Airway epithelial cell (primary cell): Measurements from ENCODE around the gene UNK. TPM values are rescaled to one million over a fixed set of nuclear protein-coding genes. Genes with fewer than 3 reads are reported as not detected.

Experiments used
- total RNA-seq: library from RNA; depleted of rRNA; stranded (reverse); fragments of >200 nt; gene quantifications from 2 replicates; pipeline ENCODE4 v1.2.3, GENCODE V29; 2015

The UNK gene, protein sequence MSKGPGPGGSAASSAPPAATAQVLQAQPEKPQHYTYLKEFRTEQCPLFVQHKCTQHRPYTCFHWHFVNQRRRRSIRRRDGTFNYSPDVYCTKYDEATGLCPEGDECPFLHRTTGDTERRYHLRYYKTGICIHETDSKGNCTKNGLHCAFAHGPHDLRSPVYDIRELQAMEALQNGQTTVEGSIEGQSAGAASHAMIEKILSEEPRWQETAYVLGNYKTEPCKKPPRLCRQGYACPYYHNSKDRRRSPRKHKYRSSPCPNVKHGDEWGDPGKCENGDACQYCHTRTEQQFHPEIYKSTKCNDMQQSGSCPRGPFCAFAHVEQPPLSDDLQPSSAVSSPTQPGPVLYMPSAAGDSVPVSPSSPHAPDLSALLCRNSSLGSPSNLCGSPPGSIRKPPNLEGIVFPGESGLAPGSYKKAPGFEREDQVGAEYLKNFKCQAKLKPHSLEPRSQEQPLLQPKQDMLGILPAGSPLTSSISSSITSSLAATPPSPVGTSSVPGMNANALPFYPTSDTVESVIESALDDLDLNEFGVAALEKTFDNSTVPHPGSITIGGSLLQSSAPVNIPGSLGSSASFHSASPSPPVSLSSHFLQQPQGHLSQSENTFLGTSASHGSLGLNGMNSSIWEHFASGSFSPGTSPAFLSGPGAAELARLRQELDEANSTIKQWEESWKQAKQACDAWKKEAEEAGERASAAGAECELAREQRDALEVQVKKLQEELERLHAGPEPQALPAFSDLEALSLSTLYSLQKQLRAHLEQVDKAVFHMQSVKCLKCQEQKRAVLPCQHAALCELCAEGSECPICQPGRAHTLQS
- total RNA-seq, result 12.8 and 21.7 TPM in 2 replicates

DNA sequence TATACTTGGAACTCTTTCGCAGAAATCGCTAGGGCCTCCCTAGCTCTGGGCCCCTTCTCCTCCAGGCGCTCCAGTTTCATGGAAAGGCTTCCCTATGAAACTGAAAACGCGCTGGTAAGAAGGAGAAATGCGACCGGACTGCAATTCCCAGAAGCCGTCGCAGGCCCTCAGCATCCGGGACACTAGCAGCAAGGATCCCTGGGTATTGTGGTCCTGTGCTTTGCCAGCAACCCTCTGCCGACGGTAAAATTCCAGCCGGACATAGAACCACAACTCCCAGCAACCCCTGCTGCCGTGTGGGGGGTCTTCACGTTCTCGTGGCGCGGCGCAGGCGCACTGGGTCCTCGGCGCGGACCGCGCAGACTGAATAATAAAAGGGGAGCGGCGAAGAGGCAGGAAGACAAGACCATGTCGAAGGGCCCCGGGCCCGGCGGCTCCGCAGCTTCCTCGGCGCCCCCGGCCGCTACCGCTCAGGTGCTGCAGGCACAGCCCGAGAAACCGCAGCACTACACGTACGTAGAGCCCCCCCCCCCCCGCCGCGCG lies at the start of gene UNK:
Gene UNK (plus strand): TSS at position 334 of the 543 bp plus-strand sequence. CDS start 75 bp downstream, at position 409.

DNA sequence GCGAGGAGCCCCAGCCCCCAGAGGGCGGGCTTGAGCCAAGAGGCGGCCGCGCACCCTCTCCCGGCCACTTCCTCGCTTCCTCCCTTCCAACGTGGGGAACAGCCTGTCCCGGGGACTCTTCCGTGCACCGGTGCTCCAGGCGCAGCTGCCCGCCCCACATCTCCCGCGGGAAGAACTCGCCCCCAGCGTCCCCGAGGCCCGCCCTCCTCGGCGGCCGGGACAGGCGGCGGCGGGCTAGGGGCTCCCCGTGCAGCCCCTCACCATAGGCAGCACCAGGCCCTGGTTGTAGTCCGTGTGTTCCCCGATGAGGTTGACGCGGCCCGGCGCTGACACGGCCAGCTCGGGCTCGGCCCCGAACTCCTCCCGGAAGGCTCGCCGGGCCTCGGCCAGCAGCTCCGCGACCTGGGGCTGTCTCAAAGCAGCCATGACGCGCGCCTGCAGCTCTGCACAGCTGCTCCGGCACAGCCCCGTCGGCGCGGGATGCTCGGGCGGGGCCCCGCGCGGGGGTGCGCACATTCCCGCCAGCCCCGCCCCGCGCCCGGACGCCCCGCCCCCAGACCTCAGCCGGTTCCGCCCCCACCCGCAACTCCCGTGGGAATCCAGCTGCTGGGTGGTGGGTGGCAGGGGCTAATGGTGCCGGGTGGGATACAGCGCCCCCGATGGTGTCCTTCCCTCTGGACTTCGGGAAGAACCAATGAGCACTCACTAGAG lies 19.7 kb upstream of the UNK start, which contains the start of gene GALK1:
Gene GALK1 (minus strand): TSS at position 482 of the 711 bp plus-strand sequence. CDS start 56 bp downstream, at position 426.

DNA sequence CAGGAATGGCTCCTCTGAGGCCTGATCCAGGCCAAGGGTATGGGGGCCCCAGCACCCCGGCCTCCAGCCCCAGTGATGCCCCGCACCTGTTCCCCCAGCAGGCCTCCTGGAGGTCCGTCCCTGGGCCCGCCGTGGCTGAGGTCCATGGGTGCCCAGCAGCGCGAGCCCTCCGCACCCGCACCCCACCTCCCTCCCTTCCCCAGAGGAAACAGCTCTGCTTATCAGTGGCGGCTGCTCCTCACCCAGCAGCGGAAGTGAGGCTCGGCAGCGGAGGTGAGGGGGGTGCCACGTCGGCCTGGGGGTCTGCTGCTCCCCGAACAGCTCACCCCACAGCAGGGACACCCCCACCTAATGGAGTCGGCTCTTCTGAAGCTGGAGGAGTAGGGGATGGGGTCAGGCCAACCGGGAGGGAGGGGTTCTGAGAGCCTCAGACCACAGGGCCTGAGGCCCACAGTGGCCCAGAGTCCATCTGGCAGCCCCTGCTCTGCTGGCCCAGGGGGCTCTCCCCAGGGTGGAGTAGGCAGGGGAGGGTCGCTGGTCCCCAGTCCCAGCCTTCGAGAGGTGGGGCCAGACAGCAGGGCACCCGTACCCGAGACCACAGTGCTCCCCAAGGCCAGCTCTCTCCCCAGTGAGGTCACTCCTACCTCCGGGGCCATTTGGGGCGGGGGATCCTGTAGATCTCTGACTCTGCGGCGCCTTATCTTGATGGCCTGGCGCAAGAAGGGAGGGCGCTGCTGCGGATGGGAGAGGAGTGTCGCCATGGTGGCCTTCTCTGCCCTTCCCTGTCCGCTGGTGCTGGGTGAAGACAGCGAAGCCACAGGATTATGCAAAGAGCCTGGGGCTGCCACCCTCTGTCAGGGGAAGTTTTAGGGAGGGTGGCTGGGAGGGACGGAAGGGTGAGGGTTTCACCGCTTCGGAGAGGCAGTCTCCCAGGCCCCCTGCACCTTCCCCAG lies 59.2 kb downstream of the UNK start, which contains the start of gene UNC13D:
Gene UNC13D (minus strand): TSS at position 828 of the 953 bp plus-strand sequence. CDS start 67 bp downstream, at position 761.

DNA sequence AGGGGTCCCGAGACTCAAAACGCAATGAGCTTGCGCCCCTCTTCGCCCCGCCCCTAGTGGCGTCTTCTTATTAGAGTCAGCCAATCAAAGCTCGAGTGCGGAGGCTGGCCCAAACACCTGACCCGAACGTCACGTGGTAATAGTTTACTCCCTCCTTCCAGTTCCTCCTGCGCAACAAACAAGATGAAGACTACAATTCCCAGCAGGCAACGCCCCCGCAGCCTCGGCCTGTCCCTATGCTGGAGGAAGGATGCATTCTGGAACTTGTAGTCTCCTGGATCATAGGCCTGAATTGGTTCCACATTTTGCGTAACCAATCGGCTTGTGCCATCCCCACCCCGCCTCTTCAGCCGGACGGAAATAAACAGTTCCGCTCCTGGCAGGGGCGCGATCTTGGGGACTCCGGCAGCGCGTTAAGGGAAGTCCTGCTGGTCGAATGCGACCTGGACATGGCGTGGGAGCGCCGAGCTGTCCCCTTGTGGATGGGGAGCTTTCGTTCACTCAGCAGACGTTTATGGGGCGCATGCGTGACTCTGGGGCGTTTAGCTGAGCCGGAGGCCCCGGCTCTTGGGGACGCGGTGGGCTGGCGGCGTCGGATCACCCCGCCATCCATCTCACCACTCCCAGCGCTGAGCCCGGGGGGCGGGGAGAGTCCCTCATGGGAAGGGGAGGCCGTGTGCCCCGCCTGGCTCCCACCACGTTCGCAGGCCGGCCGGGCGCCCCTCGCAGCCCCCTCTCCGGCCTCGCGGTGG lies 70.9 kb downstream of the UNK start, which contains the start of gene WBP2:
Gene WBP2 (minus strand): TSS at position 26 of the 752 bp plus-strand sequence. CDS start 38 bp downstream, outside the sequence.

Other genes with a start within 250 kb of the UNK start
- 0.07 and 0.65 TPM in 2 replicates for gene MYO15B, start 197.0 kb upstream of the UNK start, total RNA-seq
- gene SMIM5, start 151.4 kb upstream of the UNK start, total RNA-seq, result 2.4 and 2.6 TPM in 2 replicates
- 15.7 and 22.9 TPM in 2 replicates for gene RECQL5, start 117.7 kb upstream of the UNK start, total RNA-seq
- gene SAP30BP, start 117.5 kb upstream of the UNK start, total RNA-seq, result 37.0 and 56.6 TPM in 2 replicates
- gene ITGB4, start 63.3 kb upstream of the UNK start, total RNA-seq, result 757 and 873 TPM in 2 replicates
- gene GALK1, start 19.6 kb upstream of the UNK start, total RNA-seq, result 28.9 and 35.3 TPM in 2 replicates
- 9.6 and 10.1 TPM in 2 replicates for gene UNC13D, start 59.6 kb downstream of the UNK start, total RNA-seq
- gene WBP2, start 70.5 kb downstream of the UNK start, total RNA-seq, result 39.0 and 54.4 TPM in 2 replicates
- gene TRIM47, start 93.8 kb downstream of the UNK start, total RNA-seq, result 29.3 and 32.2 TPM in 2 replicates
- gene TRIM65, start 112.1 kb downstream of the UNK start, total RNA-seq, result 28.1 and 28.6 TPM in 2 replicates
- gene MRPL38, start 120.1 kb downstream of the UNK start, total RNA-seq, result 31.9 and 35.0 TPM in 2 replicates
- 10.6 and 11.6 TPM in 2 replicates for gene FBF1, start 156.2 kb downstream of the UNK start, total RNA-seq
- gene ACOX1, start 194.4 kb downstream of the UNK start, total RNA-seq, result 30.5 and 33.6 TPM in 2 replicates
- gene TEN1, start 194.4 kb downstream of the UNK start, total RNA-seq, result 13.0 and 20.4 TPM in 2 replicates
- gene CDK3, start 216.0 kb downstream of the UNK start, total RNA-seq, result 0.56 TPM in 1 of 2 replicates, not detected in the other
- gene EVPL, start 242.5 kb downstream of the UNK start, total RNA-seq, result 101 and 120 TPM in 2 replicates